Measurements from ENCODE around the gene KCNQ1. TPM values are rescaled to one million over a fixed set of nuclear protein-coding genes. Genes with fewer than 3 reads are reported as not detected.

Gene KCNQ1
- total and polyA plus RNA-seq, 8 donors: 7.1 to 37.7 (median 9.9) TPM

GRCh38 chr11:2746401-2747247 lies 301.8 kb downstream of the KCNQ1 start:
- H3K36me3 ChIP-seq: no peaks in the 10 kb centered on the region
- no peak overlapping the region for H3K27ac ChIP-seq
- ATAC-seq: no peak
- H3K4me3 ChIP-seq: no peak overlapping the region
- no peaks in the 10 kb centered on the region for H3K9me3 ChIP-seq
- DNase-seq: peak in 1 of 4 donors; percentile 67
- H3K4me1 ChIP-seq: no peaks in the 10 kb centered on the region
- intact Hi-C loops (cut with DNase I): no loop called here
- no peaks in the 10 kb centered on the region for H3K27me3 ChIP-seq
- TF ChIP-seq CTCF (IDR thresholded peaks at IDR 0.05): no peak

DNA sequence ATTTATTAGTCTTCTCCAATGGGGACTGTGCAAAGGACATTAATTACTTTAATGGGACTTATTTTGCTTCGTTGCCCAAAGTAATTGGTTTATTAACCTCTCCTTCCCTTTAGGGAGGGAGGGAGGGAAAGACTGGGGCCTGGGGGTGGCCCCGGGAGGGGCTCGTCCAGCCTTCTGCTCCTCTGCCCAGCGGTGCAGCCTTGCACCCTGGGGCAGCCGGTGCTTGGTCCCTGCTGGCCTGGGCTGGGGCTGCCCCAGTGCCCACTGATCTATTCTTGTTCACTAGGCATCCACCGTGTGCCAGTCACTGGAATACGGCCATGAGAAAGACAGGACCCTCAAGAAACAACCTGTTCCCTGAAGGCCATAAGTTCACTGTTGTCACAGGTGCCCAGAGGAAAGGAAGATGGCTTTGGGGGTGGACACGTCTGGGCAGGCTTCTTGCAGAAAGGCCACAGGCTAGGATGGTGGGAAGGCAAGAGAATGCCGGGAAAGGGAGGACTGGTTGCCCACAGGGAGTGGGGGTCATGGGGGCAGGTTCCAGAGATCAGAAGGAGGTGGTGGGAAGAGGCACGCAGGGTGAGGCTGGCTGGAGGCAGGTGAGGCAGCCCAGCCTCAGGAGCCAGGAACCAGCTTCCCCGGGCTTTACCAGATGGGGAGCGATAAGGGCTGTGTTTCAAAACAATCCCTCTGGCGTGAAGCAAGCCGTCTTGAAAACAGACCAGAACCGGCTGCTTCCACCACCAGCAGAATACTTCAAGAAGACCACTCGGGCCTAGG lies 302.6 kb downstream of the KCNQ1 start:
- Histone ChIP-seq H3K27ac (no peak overlapping the region), H3K27me3 (no peaks in the 10 kb centered on the region), H3K9me3 (no peaks in the 10 kb centered on the region), H3K4me3 (no peak overlapping the region), H3K36me3 (no peaks in the 10 kb centered on the region), H3K4me1 (no peaks in the 10 kb centered on the region)
- intact Hi-C loops (cut with DNase I): no loop called here
- ATAC-seq (no peak), DNase-seq (peak in 1 of 4 donors; percentile 61)
- no peak for TF ChIP-seq CTCF (IDR thresholded peaks at IDR 0.05)

GRCh38 chr11:2748061-2748813 lies 303.4 kb downstream of the KCNQ1 start:
- Histone ChIP-seq H3K36me3 (no peaks in the 10 kb centered on the region), H3K9me3 (no peaks in the 10 kb centered on the region), H3K4me1 (no peaks in the 10 kb centered on the region), H3K4me3 (no peak overlapping the region), H3K27me3 (no peaks in the 10 kb centered on the region), H3K27ac (no peak overlapping the region)
- no peak for TF ChIP-seq CTCF (IDR thresholded peaks at IDR 0.05)
- DNase-seq (peak in 1 of 4 donors; percentile 56), ATAC-seq (no peak)
- intact Hi-C loops (cut with DNase I): no loop called here

GRCh38 chr11:2748814-2749554 lies 304.2 kb downstream of the KCNQ1 start:
- no peak for ATAC-seq
- Histone ChIP-seq H3K4me3 (no peak overlapping the region), H3K9me3 (no peaks in the 10 kb centered on the region), H3K27ac (no peak overlapping the region), H3K36me3 (no peaks in the 10 kb centered on the region), H3K27me3 (no peaks in the 10 kb centered on the region), H3K4me1 (no peaks in the 10 kb centered on the region)
- TF ChIP-seq CTCF (IDR thresholded peaks at IDR 0.05): no peak
- intact Hi-C loops (cut with DNase I): no loop called here
- peak in 2 of 4 donors; percentile 19 to 37 for DNase-seq
